Astrocyte (in vitro differentiated cells and primary cell): Measurements from ENCODE around the gene KHK. TPM values are rescaled to one million over a fixed set of nuclear protein-coding genes. Genes with fewer than 3 reads are reported as not detected.

Source experiments
- DNase-seq: peaks from one replicate; pipeline ENCODE4 v3.0.0-alpha.2; 2010; ENCODE audit warnings: low read depth
- FAIRE-seq: peaks from 2 replicates; lab custom pipeline; 2011; peaks lifted over from hg19 to GRCh38; lab: Jason Lieb, UNC
- H2AFZ ChIP-seq: 2 replicates; pipeline ENCODE4 v1.6.0; 2012; ENCODE audit warnings: low read depth, low read length, inconsistent platforms
- H3K27ac ChIP-seq: 2 replicates; pipeline ENCODE4 v1.5.1; 2011; ENCODE audit warnings: low read depth, low read length, inconsistent platforms
- H3K27me3 ChIP-seq: 2 replicates; pipeline ENCODE4 v1.6.0; 2011; ENCODE audit warnings: low read length, inconsistent platforms; ENCODE audit not compliant: insufficient read depth
- H3K36me3 ChIP-seq: 2 replicates; pipeline ENCODE4 v1.5.1; 2011; ENCODE audit warnings: low read length, inconsistent platforms; ENCODE audit not compliant: insufficient read depth
- H3K4me1 ChIP-seq: 2 replicates; pipeline ENCODE4 v1.5.1; 2011; ENCODE audit warnings: low read length, inconsistent platforms; ENCODE audit not compliant: insufficient read depth
- H3K4me2 ChIP-seq: 2 replicates; pipeline ENCODE4 v1.6.0; 2012; ENCODE audit warnings: low read length, inconsistent platforms
- H3K4me3 ChIP-seq: 2 replicates; pipeline ENCODE4 v1.5.1; 2011; ENCODE audit warnings: low read depth, mild to moderate bottlenecking, low read length, inconsistent platforms; ENCODE audit not compliant: insufficient read depth
- H3K79me2 ChIP-seq: 2 replicates; pipeline ENCODE4 v1.6.0; 2012; ENCODE audit warnings: mild to moderate bottlenecking, low read length, inconsistent platforms; ENCODE audit not compliant: insufficient read depth
- H3K9ac ChIP-seq: 2 replicates; pipeline ENCODE4 v1.6.0; 2012; ENCODE audit warnings: mild to moderate bottlenecking, low read length, inconsistent platforms
- H3K9me3 ChIP-seq: 2 replicates; pipeline ENCODE4 v1.5.1; 2012; ENCODE audit warnings: low read depth, mild to moderate bottlenecking, low read length, inconsistent platforms; ENCODE audit not compliant: insufficient read depth
- H4K20me1 ChIP-seq: 2 replicates; pipeline ENCODE4 v1.6.0; 2012; ENCODE audit warnings: low read length, inconsistent platforms; ENCODE audit not compliant: insufficient read depth
- H3K27ac Mint-ChIP-seq: one replicate; pipeline ENCODE4 v1.8.0; 2021; ENCODE audit warnings: mild to moderate bottlenecking, mixed read lengths; ENCODE audit not compliant: unreplicated experiment
- H3K27me3 Mint-ChIP-seq: one replicate; pipeline ENCODE4 v1.8.0; 2021; ENCODE audit warnings: low read depth, mixed read lengths; ENCODE audit not compliant: unreplicated experiment
- H3K36me3 Mint-ChIP-seq: one replicate; pipeline ENCODE4 v1.8.0; 2021; ENCODE audit warnings: low read depth, mixed read lengths; ENCODE audit not compliant: unreplicated experiment
- H3K4me1 Mint-ChIP-seq: one replicate; pipeline ENCODE4 v1.8.0; 2021; ENCODE audit warnings: low read depth, mixed read lengths; ENCODE audit not compliant: unreplicated experiment
- H3K4me3 Mint-ChIP-seq: one replicate; pipeline ENCODE4 v1.8.0; 2021; ENCODE audit warnings: mild to moderate bottlenecking, moderate library complexity, mixed read lengths; ENCODE audit not compliant: unreplicated experiment
- H3K9me3 Mint-ChIP-seq: one replicate; pipeline ENCODE4 v1.8.0; 2021; ENCODE audit warnings: mild to moderate bottlenecking, mixed read lengths; ENCODE audit not compliant: unreplicated experiment
- EZH2 ChIP-seq: IDR thresholded peaks from 2 replicates; pipeline ENCODE4 v1.6.1; 2012; ENCODE audit warnings: mild to moderate bottlenecking, low read length, inconsistent platforms; ENCODE audit not compliant: insufficient read depth
- total RNA-seq: library from RNA; stranded (reverse); gene quantifications from 2 replicates; pipeline ENCODE4 v1.2.1, GENCODE V29; 2021
- TF ChIP-seq, protein P1 (sequence below): IDR thresholded peaks from 2 replicates; pipeline ENCODE4 v1.5.1; 2011; ENCODE audit warnings: low read depth, mild to moderate bottlenecking, inconsistent platforms, low read length, moderate library complexity; ENCODE audit not compliant: insufficient read depth

Gene KHK
- total RNA-seq, 1 donor from 2014 or later: 0.95 TPM

DNA sequence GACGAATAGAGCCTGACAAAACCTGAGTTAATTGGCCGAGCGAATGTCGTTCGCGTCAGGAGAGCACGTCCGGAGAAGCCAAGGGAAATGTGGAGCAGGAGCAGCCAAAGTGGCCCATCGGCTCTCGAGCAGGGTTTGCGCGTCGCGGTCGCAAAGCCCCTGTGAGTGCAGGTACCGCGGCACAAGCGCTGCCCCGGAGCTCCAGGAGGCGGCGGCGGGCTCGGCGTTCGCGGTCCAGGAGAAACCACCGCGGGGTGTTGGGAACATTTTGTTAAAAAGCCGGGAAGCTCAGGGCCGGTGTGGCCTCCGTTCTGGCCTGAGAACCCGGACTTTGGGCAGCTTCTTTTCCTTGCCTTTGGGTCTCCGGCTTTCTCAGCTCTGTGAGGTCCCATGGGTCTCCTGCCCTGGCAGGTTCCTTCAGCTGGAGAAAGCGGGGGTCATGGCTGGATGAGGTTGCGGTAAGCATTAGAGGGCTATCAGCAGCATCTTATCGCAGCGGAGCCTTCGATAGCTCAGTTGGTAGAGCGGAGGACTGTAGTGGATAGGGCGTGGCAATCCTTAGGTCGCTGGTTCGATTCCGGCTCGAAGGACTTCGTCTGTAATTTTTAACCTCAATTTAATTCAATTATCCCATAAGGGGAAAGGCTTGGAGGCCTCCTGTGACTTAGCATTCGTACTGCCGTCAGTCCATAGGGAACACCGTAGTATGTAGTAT is 36.1 kb upstream of the KHK start:
- peak overlapping the region; percentile 88 for H3K9ac ChIP-seq
- H3K27ac Mint-ChIP-seq: peak overlapping the region; percentile 91
- no peaks in the 10 kb centered on the region for H3K27me3 Mint-ChIP-seq
- no peak for TF ChIP-seq EZH2
- TF ChIP-seq, protein P1, sequence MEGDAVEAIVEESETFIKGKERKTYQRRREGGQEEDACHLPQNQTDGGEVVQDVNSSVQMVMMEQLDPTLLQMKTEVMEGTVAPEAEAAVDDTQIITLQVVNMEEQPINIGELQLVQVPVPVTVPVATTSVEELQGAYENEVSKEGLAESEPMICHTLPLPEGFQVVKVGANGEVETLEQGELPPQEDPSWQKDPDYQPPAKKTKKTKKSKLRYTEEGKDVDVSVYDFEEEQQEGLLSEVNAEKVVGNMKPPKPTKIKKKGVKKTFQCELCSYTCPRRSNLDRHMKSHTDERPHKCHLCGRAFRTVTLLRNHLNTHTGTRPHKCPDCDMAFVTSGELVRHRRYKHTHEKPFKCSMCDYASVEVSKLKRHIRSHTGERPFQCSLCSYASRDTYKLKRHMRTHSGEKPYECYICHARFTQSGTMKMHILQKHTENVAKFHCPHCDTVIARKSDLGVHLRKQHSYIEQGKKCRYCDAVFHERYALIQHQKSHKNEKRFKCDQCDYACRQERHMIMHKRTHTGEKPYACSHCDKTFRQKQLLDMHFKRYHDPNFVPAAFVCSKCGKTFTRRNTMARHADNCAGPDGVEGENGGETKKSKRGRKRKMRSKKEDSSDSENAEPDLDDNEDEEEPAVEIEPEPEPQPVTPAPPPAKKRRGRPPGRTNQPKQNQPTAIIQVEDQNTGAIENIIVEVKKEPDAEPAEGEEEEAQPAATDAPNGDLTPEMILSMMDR: no peak
- H3K4me3 Mint-ChIP-seq: peak overlapping the region; percentile 90
- peaks cover 14% of the 10 kb centered on the region for H3K4me1 ChIP-seq
- peak overlapping the region; percentile 99 for H3K4me2 ChIP-seq
- H3K9me3 Mint-ChIP-seq: no peaks in the 10 kb centered on the region
- peak overlapping the region; percentile 69 for H3K4me3 ChIP-seq
- no peaks in the 10 kb centered on the region for H3K79me2 ChIP-seq
- H2AFZ ChIP-seq: peak overlapping the region; percentile 44
- H3K4me1 Mint-ChIP-seq: peaks cover 2% of the 10 kb centered on the region
- DNase-seq: peak; percentile 92
- H3K27me3 ChIP-seq: no peaks in the 10 kb centered on the region
- peaks cover 5% of the 10 kb centered on the region for H3K36me3 ChIP-seq
- H3K27ac ChIP-seq: peak overlapping the region; percentile 77
- peaks cover 11% of the 10 kb centered on the region for H3K36me3 Mint-ChIP-seq
- peak; percentile 37 for FAIRE-seq
- no peaks in the 10 kb centered on the region for H3K9me3 ChIP-seq
- no peaks in the 10 kb centered on the region for H4K20me1 ChIP-seq

DNA sequence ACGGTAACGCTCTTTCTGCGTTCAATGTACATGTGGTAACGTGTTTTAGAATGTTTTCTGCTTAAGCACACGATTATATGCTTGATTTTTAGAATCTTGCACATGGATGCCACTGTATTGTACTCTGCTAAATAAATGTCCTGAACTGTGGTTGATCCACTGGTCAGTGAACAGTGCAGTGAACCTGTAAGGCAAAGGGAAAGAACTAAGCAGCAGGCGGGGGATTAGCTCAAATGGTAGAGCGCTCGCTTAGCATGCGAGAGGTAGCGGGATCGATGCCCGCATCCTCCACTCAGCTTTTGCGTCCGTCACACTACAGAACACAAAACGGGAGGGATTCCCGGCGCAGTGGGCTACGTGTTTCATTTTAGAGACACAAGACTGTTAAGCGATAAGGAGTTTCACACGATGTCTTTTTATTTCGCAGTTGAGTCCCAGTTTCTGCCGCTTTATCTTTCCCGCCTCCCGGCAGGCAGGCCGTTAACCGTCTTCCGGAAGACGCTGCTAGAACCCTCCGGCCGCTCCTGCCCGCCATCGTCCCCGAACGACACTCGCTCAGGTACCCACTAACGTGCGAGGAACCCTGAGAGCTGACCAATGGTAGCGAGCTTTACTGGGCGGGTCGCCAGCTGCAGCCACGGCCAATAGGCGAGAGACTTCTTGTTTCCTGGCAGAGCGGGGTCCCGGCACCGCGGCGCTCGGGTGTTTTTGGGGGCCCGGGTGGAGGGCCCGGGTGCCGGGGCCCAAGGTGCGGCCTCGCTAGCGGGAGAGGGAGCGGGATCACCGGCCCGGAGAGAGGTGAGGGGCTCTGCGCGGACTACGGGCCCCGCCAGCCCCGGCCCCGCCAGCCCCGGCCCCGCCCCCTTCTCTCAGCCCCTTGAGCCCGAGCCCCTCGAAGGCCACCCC is 35.3 kb upstream of the KHK start, which contains the start of gene AGBL5:
Gene AGBL5, plus strand, starts transcription at position 673 of the 906 bp plus-strand sequence. CDS start 1,291 bp downstream, outside the sequence.
- Histone ChIP-seq H3K27ac (peak within 1 kb of the TSS; percentile 77), H3K4me1 (peaks cover 14% of the 10 kb centered on the region), H3K27me3 (no peaks in the 10 kb centered on the region)

More for the DNA sequence above, 35.3 kb upstream of the KHK start, which contains the start of gene AGBL5:
- FAIRE-seq (no peak), DNase-seq (peak; percentile 76)
- H3K4me3 ChIP-seq: peak within 1 kb of the TSS; percentile 69
- no peaks in the 10 kb centered on the region for H3K9me3 ChIP-seq
- H3K9ac ChIP-seq: peak within 1 kb of the TSS; percentile 88
- H3K4me2 ChIP-seq: peak within 1 kb of the TSS; percentile 99
- no peaks in the 10 kb centered on the region for H3K9me3 Mint-ChIP-seq
- peaks cover 13% of the 10 kb centered on the region for H3K36me3 Mint-ChIP-seq
- H3K36me3 ChIP-seq: peaks cover 11% of the 10 kb centered on the region
- H3K4me1 Mint-ChIP-seq: peaks cover 2% of the 10 kb centered on the region
- no peaks in the 10 kb centered on the region for H3K79me2 ChIP-seq
- peaks cover 6% of the 10 kb centered on the region for H4K20me1 ChIP-seq
- H2AFZ ChIP-seq: peak within 1 kb of the TSS; percentile 77
- H3K27me3 Mint-ChIP-seq: no peaks in the 10 kb centered on the region
- peak within 1 kb of the TSS; percentile 91 for H3K27ac Mint-ChIP-seq
- TF ChIP-seq, protein P1: no peak
- no peak for TF ChIP-seq EZH2
- H3K4me3 Mint-ChIP-seq: peak within 1 kb of the TSS; percentile 90
